HG03378 (cell line): ENCODE data around the gene PAIP2.

Source experiments
- ATAC-seq: cut with Tn5 transposase; IDR thresholded peaks from one replicate; pipeline ENCODE4 v1.9.1; 2021; ENCODE audit warnings: mild to moderate bottlenecking, moderate library complexity; ENCODE audit not compliant: unreplicated experiment

The PAIP2 gene

GRCh38 chr5:139391570-139392323 is 50.1 kb downstream of the PAIP2 start:
- ATAC-seq, result no peak

- no peak for ATAC-seq
These were observed 50.6 kb downstream of the PAIP2 start for GRCh38 chr5:139392324-139392677.

- peak; percentile 37 for ATAC-seq
These were observed 51.2 kb downstream of the PAIP2 start for GRCh38 chr5:139392678-139393496.

- no peak for ATAC-seq
These were observed 52.0 kb downstream of the PAIP2 start for GRCh38 chr5:139393497-139394122.

GRCh38 chr5:139394123-139394653 is 52.5 kb downstream of the PAIP2 start:
- no peak for ATAC-seq

GRCh38 chr5:139394654-139395566 is 53.3 kb downstream of the PAIP2 start, which contains the start of gene PROB1:
TSS of gene PROB1 (minus strand) at chr5:139395104. CDS start at chr5:139395081, 23 bp downstream.
- ATAC-seq, result no peak

- ATAC-seq, result no peak
These were observed 54.4 kb downstream of the PAIP2 start for GRCh38 chr5:139395844-139396640.

- ATAC-seq, result no peak
These were observed 55.0 kb downstream of the PAIP2 start for GRCh38 chr5:139396691-139397090.

- ATAC-seq, result no peak
These were observed 56.3 kb downstream of the PAIP2 start for GRCh38 chr5:139397921-139398320.

GRCh38 chr5:139399501-139400121 is 58.0 kb downstream of the PAIP2 start:
- no peak for ATAC-seq

- no peak for ATAC-seq
These were observed 59.9 kb downstream of the PAIP2 start for GRCh38 chr5:139401546-139401945.

GRCh38 chr5:139402561-139403158 is 61.0 kb downstream of the PAIP2 start:
- no peak for ATAC-seq

- ATAC-seq, result no peak
These were observed 61.7 kb downstream of the PAIP2 start for GRCh38 chr5:139403418-139403786.

GRCh38 chr5:139403787-139404483 is 62.3 kb downstream of the PAIP2 start, which contains the start of gene SPATA24:
TSS of gene SPATA24 (minus strand) at chr5:139404089. CDS start at chr5:139404060, 29 bp downstream.
- ATAC-seq, result peak; percentile 79

GRCh38 chr5:139404484-139404840 is 62.8 kb downstream of the PAIP2 start:
- ATAC-seq, result no peak

GRCh38 chr5:139406963-139407362 is 65.3 kb downstream of the PAIP2 start:
- ATAC-seq, result no peak

- no peak for ATAC-seq
These were observed 65.9 kb downstream of the PAIP2 start for GRCh38 chr5:139407517-139407916.

GRCh38 chr5:139408191-139408590 is 66.5 kb downstream of the PAIP2 start:
- ATAC-seq, result no peak
